SK-N-MC (cell line): ENCODE data around the gene TMEM181.

Source experiments
- EZH2 ChIP-seq: fragments of 200-600 bp; sonication (generic); IDR thresholded peaks from one replicate; pipeline ENCODE4 v1.6.1; 2017; ENCODE audit warnings: antibody characterized with exemption
- FOXP2 ChIP-seq: optimal IDR thresholded peaks from 2 replicates; pipeline ENCODE3; 2011; ENCODE audit warnings: mild to moderate bottlenecking, moderate library complexity; ENCODE audit not compliant: insufficient read depth; ENCODE audit errors: extremely low read length, control extremely low read depth
- POLR2AphosphoS5 ChIP-seq: IDR thresholded peaks from 2 replicates; pipeline ENCODE4 v1.6.1; 2012; ENCODE audit warnings: mild to moderate bottlenecking, low read depth, low read length, borderline replicate concordance

GRCh38 chr6:158528826-158529225 is 31.1 kb upstream of the TMEM181 start:
- no peak for TF ChIP-seq EZH2
- TF ChIP-seq FOXP2 = no peak
- no peak for TF ChIP-seq POLR2AphosphoS5
